Liver (tissue), 3 donors: Measurements from ENCODE around the gene AGPAT3.

Source experiments
- CTCF ChIP-seq: fragments of 150-350 bp; IDR thresholded peaks from 2 replicates; pipeline ENCODE4 v1.5.1; 2017; ENCODE audit warnings: improper control_type of control experiment, low read depth, low read length; ENCODE audit not compliant: missing input control
- FOXA1 ChIP-seq: IDR thresholded peaks from 2 replicates; pipeline ENCODE4 v1.6.1; 2016; ENCODE audit warnings: antibody characterized with exemption
- GABPA ChIP-seq, 2 donors: IDR thresholded peaks in 1 of 2; conservative IDR thresholded peaks in 1 of 2; 2 replicates each; pipeline ENCODE4 v1.6.1; 2016; ENCODE audit warnings: antibody characterized with exemption in 2 of 2, mild to moderate bottlenecking in 1 of 2, moderate library complexity in 1 of 2
- MAX ChIP-seq: IDR thresholded peaks from 2 replicates; pipeline ENCODE4 v1.6.1; 2016; ENCODE audit warnings: antibody characterized with exemption
- RXRA ChIP-seq, 2 donors: IDR thresholded peaks; 2 replicates each; pipeline ENCODE4 v1.6.1; 2017 to 2018; ENCODE audit warnings: antibody characterized with exemption in 2 of 2, mild to moderate bottlenecking in 1 of 2
- SP1 ChIP-seq: IDR thresholded peaks from 2 replicates; pipeline ENCODE4 v1.6.1; 2018; ENCODE audit warnings: antibody characterized with exemption, mild to moderate bottlenecking
- TAF1 ChIP-seq: conservative IDR thresholded peaks from 2 replicates; pipeline ENCODE4 v1.6.1; 2016; ENCODE audit warnings: antibody characterized with exemption, mild to moderate bottlenecking
- YY1 ChIP-seq: IDR thresholded peaks from 2 replicates; pipeline ENCODE4 v1.6.1; 2016; ENCODE audit warnings: antibody characterized with exemption, mild to moderate bottlenecking
- TF ChIP-seq, protein P1 (sequence below): IDR thresholded peaks from 2 replicates; pipeline ENCODE4 v1.6.1; 2016; ENCODE audit warnings: antibody characterized with exemption
- TF ChIP-seq, protein P2 (sequence below): IDR thresholded peaks from 2 replicates; pipeline ENCODE4 v1.6.1; 2016; ENCODE audit warnings: antibody characterized with exemption, mild to moderate bottlenecking
- donor health status: healthy.
- donor health status: healthy.

DNA sequence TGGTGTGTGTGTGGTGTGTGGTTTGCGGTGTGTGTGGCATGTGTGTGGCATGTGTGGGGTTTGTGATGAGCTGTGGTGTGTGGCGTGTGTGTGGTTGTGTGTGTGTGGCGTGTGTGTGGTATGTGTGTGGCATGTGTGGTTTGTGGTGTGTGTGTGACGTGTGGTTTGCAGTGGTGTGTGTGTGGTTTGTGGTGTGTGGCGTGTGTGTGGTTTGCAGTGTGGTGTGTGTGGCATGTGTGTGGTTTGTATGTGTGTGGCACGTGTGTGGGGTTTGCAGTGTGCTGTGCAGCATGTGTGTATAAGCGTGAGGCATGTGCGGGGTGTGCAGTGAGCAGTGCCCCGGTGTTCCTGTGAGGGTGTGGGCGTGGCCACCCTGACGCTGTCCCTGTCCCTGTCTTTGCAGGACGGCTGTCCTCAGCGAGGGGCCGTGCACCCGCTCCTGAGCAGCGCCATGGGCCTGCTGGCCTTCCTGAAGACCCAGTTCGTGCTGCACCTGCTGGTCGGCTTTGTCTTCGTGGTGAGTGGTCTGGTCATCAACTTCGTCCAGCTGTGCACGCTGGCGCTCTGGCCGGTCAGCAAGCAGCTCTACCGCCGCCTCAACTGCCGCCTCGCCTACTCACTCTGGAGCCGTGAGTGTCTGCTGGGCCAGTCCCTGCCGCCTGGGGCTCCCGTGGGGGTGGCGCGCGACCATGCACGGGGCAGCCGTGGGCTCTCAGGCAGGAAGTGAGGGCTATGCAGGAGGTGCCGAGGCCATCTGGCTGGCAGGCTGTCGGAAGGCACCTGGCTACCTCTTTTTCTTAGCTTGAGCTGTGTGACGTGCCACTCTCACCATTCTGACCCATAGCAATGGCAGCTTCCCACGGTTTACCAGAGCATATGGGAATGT lies 94.5 kb downstream of the AGPAT3 start:
- no peak for TF ChIP-seq CTCF
- TF ChIP-seq, protein P1, sequence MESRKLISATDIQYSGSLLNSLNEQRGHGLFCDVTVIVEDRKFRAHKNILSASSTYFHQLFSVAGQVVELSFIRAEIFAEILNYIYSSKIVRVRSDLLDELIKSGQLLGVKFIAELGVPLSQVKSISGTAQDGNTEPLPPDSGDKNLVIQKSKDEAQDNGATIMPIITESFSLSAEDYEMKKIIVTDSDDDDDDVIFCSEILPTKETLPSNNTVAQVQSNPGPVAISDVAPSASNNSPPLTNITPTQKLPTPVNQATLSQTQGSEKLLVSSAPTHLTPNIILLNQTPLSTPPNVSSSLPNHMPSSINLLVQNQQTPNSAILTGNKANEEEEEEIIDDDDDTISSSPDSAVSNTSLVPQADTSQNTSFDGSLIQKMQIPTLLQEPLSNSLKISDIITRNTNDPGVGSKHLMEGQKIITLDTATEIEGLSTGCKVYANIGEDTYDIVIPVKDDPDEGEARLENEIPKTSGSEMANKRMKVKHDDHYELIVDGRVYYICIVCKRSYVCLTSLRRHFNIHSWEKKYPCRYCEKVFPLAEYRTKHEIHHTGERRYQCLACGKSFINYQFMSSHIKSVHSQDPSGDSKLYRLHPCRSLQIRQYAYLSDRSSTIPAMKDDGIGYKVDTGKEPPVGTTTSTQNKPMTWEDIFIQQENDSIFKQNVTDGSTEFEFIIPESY: no peak
- no peak for TF ChIP-seq YY1
- no peak for TF ChIP-seq FOXA1
- TF ChIP-seq, protein P2, sequence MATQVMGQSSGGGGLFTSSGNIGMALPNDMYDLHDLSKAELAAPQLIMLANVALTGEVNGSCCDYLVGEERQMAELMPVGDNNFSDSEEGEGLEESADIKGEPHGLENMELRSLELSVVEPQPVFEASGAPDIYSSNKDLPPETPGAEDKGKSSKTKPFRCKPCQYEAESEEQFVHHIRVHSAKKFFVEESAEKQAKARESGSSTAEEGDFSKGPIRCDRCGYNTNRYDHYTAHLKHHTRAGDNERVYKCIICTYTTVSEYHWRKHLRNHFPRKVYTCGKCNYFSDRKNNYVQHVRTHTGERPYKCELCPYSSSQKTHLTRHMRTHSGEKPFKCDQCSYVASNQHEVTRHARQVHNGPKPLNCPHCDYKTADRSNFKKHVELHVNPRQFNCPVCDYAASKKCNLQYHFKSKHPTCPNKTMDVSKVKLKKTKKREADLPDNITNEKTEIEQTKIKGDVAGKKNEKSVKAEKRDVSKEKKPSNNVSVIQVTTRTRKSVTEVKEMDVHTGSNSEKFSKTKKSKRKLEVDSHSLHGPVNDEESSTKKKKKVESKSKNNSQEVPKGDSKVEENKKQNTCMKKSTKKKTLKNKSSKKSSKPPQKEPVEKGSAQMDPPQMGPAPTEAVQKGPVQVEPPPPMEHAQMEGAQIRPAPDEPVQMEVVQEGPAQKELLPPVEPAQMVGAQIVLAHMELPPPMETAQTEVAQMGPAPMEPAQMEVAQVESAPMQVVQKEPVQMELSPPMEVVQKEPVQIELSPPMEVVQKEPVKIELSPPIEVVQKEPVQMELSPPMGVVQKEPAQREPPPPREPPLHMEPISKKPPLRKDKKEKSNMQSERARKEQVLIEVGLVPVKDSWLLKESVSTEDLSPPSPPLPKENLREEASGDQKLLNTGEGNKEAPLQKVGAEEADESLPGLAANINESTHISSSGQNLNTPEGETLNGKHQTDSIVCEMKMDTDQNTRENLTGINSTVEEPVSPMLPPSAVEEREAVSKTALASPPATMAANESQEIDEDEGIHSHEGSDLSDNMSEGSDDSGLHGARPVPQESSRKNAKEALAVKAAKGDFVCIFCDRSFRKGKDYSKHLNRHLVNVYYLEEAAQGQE: no peak
- no peak for TF ChIP-seq RXRA (IDR thresholded peaks at IDR 0.05)
- TF ChIP-seq MAX: no peak
- no peak for TF ChIP-seq SP1
- no peak for TF ChIP-seq GABPA (IDR thresholded peaks at IDR 0.05 in 1 of 2, conservative IDR thresholded peaks at IDR 0.05 in 1 of 2)
- no peak for TF ChIP-seq TAF1
